Dedifferentiated amniotic fluid mesenchymal stem cell (primary cell): ENCODE measurements around the gene CGREF1.
"Not testable (repeated sequence)": the region's sequence is repeated elsewhere in the genome, so short reads cannot be mapped to it uniquely, and the experiment has no call there.

Experiments used
- DNase-seq: peaks from one replicate; pipeline ENCODE4 v3.0.0-alpha.2; 2016; ENCODE audit errors: extremely low spot score

The CGREF1 gene

GRCh38 chr2:27137322-27137935 lies 18.5 kb upstream of the CGREF1 start:
- no peak for DNase-seq

- no peak for DNase-seq
Measured at GRCh38 chr2:27136751-27137150, 17.8 kb upstream of the CGREF1 start.

GRCh38 chr2:27135478-27135955 lies 16.6 kb upstream of the CGREF1 start:
- DNase-seq = no peak

GRCh38 chr2:27134781-27135477 lies 16.0 kb upstream of the CGREF1 start:
- DNase-seq = no peak

GRCh38 chr2:27133905-27134780 lies 15.2 kb upstream of the CGREF1 start, which contains the start of gene PREB:
TSS of gene PREB (minus strand) at chr2:27134636. CDS start at chr2:27134421, 215 bp downstream.
- DNase-seq = peak; percentile 91

- DNase-seq = no peak
Measured at GRCh38 chr2:27133195-27133875, 14.4 kb upstream of the CGREF1 start.

- no peak for DNase-seq
Measured at GRCh38 chr2:27131429-27131828, 12.5 kb upstream of the CGREF1 start.

GRCh38 chr2:27130396-27130795 lies 11.5 kb upstream of the CGREF1 start:
- no peak for DNase-seq

GRCh38 chr2:27128668-27129571 lies 10.0 kb upstream of the CGREF1 start:
- DNase-seq = no peak

GRCh38 chr2:27127883-27128667 lies 9.1 kb upstream of the CGREF1 start:
- DNase-seq = no peak

GRCh38 chr2:27126252-27126710 lies 7.4 kb upstream of the CGREF1 start:
- no peak for DNase-seq

GRCh38 chr2:27125104-27125503 lies 6.2 kb upstream of the CGREF1 start:
- no peak for DNase-seq

GRCh38 chr2:27123302-27124150 lies 4.6 kb upstream of the CGREF1 start, which contains the start of gene ABHD1:
TSS of gene ABHD1 (plus strand) at chr2:27123815. CDS start at chr2:27123949, 134 bp downstream.
- no peak for DNase-seq

- no peak for DNase-seq
Measured at GRCh38 chr2:27122791-27123190, 3.9 kb upstream of the CGREF1 start.

GRCh38 chr2:27121906-27122305 lies 3.0 kb upstream of the CGREF1 start:
- DNase-seq = no peak

GRCh38 chr2:27119330-27119670 lies 372 bp upstream of the CGREF1 start:
- not testable (repeated sequence) for DNase-seq

GRCh38 chr2:27117995-27118524 lies 868 bp downstream of the CGREF1 start:
- DNase-seq = no peak

- DNase-seq = no peak
Measured at GRCh38 chr2:27115519-27115918, 3.4 kb downstream of the CGREF1 start.
